NT2/D1 (cell line): ENCODE measurements around the gene ADISSP.

Experiments
- DNase-seq: peaks from one replicate; pipeline ENCODE4 v3.0.0-alpha.2; 2011; ENCODE audit warnings: low read depth, low spot score
- H3K27me3 ChIP-seq: 2 replicates; pipeline ENCODE4 v1.6.0; 2011; ENCODE audit warnings: mild to moderate bottlenecking; ENCODE audit not compliant: insufficient read length, insufficient read depth
- H3K36me3 ChIP-seq: 2 replicates; pipeline ENCODE4 v1.6.1; 2011; ENCODE audit warnings: mild to moderate bottlenecking, low read length, mixed read lengths; ENCODE audit not compliant: insufficient read depth, insufficient read length
- H3K4me1 ChIP-seq: 2 replicates; pipeline ENCODE4 v1.5.1; 2011; ENCODE audit not compliant: insufficient read depth, insufficient read length
- H3K4me3 ChIP-seq: 2 replicates; pipeline ENCODE4 v1.5.1; 2011; ENCODE audit warnings: low read depth; ENCODE audit not compliant: insufficient read length
- H3K9ac ChIP-seq: 2 replicates; pipeline ENCODE4 v1.6.0; 2011; ENCODE audit warnings: low read depth; ENCODE audit not compliant: insufficient read length
- H3K9me3 ChIP-seq: 2 replicates; pipeline ENCODE4 v1.5.1; 2011; ENCODE audit warnings: mild to moderate bottlenecking, low read length; ENCODE audit not compliant: insufficient read depth
- SUZ12 ChIP-seq: IDR thresholded peaks from 2 replicates; pipeline ENCODE4 v1.6.1; 2011; ENCODE audit not compliant: insufficient read length, insufficient read depth; ENCODE audit errors: extremely low read depth
- YY1 ChIP-seq: IDR thresholded peaks from 2 replicates; pipeline ENCODE4 v1.6.1; 2011; ENCODE audit not compliant: insufficient read length, insufficient read depth
- ZNF274 ChIP-seq: IDR thresholded peaks from 2 replicates; pipeline ENCODE4 v1.6.1; 2011; ENCODE audit warnings: mild to moderate bottlenecking, low read depth, low read length

The ADISSP gene

DNA sequence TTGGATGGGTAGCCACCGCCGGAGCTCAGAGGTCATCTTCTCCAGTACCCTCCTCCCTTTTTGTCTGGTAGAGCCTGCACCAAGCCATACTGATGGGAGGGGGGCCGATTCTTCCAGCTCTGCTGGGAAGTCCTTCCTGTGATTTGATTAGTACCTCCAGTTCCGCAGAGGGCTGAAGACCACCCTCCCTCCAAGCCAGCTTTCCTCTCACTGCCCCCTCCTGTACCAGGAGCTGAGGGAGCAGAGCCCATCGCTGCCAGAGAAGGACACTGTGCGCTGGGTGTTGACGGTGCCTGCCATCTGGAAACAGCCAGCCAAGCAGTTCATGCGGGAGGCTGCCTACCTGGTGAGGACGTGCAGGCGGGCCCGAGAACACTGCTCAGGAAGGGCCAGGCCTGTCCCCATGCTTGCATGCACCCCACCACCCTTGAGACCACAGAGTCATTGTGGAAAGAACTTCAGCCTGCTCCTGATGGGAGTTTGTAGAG lies 21.8 kb downstream of the ADISSP start:
- Histone ChIP-seq H3K4me3 (no peak overlapping the region), H3K9me3 (no peaks in the 10 kb centered on the region), H3K36me3 (peaks cover 23% of the 10 kb centered on the region), H3K4me1 (peaks cover 3% of the 10 kb centered on the region), H3K9ac (no peak overlapping the region), H3K27me3 (peaks cover 3% of the 10 kb centered on the region)
- TF ChIP-seq SUZ12 (no peak), ZNF274 (no peak), YY1 (no peak)
- no peak for DNase-seq

GRCh38 chr20:3744806-3745685 lies 22.5 kb downstream of the ADISSP start:
- no peaks in the 10 kb centered on the region for H3K27me3 ChIP-seq
- peak; percentile 91 for DNase-seq
- H3K36me3 ChIP-seq = peaks cover 18% of the 10 kb centered on the region
- TF ChIP-seq SUZ12 (no peak), ZNF274 (no peak), YY1 (no peak)
- H3K4me1 ChIP-seq = peaks cover 8% of the 10 kb centered on the region
- no peaks in the 10 kb centered on the region for H3K9me3 ChIP-seq
- H3K9ac ChIP-seq = peak overlapping the region; percentile 61
- H3K4me3 ChIP-seq = peak overlapping the region; percentile 1

- no peak for TF ChIP-seq ZNF274
- no peak for TF ChIP-seq SUZ12
- no peak for TF ChIP-seq YY1
- Histone ChIP-seq H3K4me1 (peaks cover 12% of the 10 kb centered on the region), H3K27me3 (no peaks in the 10 kb centered on the region), H3K36me3 (peaks cover 15% of the 10 kb centered on the region), H3K9ac (no peak overlapping the region), H3K4me3 (peak overlapping the region; percentile 1), H3K9me3 (no peaks in the 10 kb centered on the region)
- no peak for DNase-seq
These were observed 23.5 kb downstream of the ADISSP start for GRCh38 chr20:3744037-3744436.

- Histone ChIP-seq H3K27me3 (no peaks in the 10 kb centered on the region), H3K9me3 (no peaks in the 10 kb centered on the region), H3K36me3 (peaks cover 9% of the 10 kb centered on the region), H3K4me3 (no peak overlapping the region), H3K4me1 (peaks cover 15% of the 10 kb centered on the region), H3K9ac (no peak overlapping the region)
- TF ChIP-seq SUZ12 (no peak), YY1 (no peak), ZNF274 (no peak)
- DNase-seq = no peak
These were observed 24.3 kb downstream of the ADISSP start for GRCh38 chr20:3743251-3743650.

GRCh38 chr20:3741836-3742458 lies 25.6 kb downstream of the ADISSP start:
- TF ChIP-seq ZNF274 (no peak), YY1 (no peak), SUZ12 (no peak)

GRCh38 chr20:3740615-3741301 lies 26.8 kb downstream of the ADISSP start:
- no peaks in the 10 kb centered on the region for H3K9me3 ChIP-seq
- TF ChIP-seq ZNF274 (no peak), SUZ12 (no peak), YY1 (no peak)

More at GRCh38 chr20:3741836-3742458, 25.6 kb downstream of the ADISSP start:
- Histone ChIP-seq H3K9ac (no peak overlapping the region), H3K9me3 (no peaks in the 10 kb centered on the region), H3K27me3 (no peaks in the 10 kb centered on the region), H3K36me3 (peaks cover 4% of the 10 kb centered on the region), H3K4me1 (peaks cover 15% of the 10 kb centered on the region), H3K4me3 (no peak overlapping the region)
- no peak for DNase-seq

GRCh38 chr20:3739926-3740451 lies 27.6 kb downstream of the ADISSP start:
- Histone ChIP-seq H3K9ac (no peak overlapping the region), H3K4me3 (no peak overlapping the region), H3K27me3 (no peaks in the 10 kb centered on the region), H3K9me3 (no peaks in the 10 kb centered on the region), H3K4me1 (peaks cover 15% of the 10 kb centered on the region), H3K36me3 (no peaks in the 10 kb centered on the region)
- DNase-seq = no peak
- no peak for TF ChIP-seq SUZ12
- TF ChIP-seq ZNF274 = no peak
- TF ChIP-seq YY1 = no peak

More at GRCh38 chr20:3740615-3741301, 26.8 kb downstream of the ADISSP start:
- no peaks in the 10 kb centered on the region for H3K27me3 ChIP-seq
- no peak overlapping the region for H3K9ac ChIP-seq
- H3K4me1 ChIP-seq = peaks cover 15% of the 10 kb centered on the region
- peaks cover 1% of the 10 kb centered on the region for H3K36me3 ChIP-seq
- no peak overlapping the region for H3K4me3 ChIP-seq
- no peak for DNase-seq
